Activated CD4-positive, alpha-beta memory T cell treated with anti-CD3 and anti-CD28 coated beads, Interleukin-2, amount 10 ng/mL, durations not matched to agents 7 days and 5 days (primary cell): Measurements from ENCODE around the gene MT4. TPM values are rescaled to one million over a fixed set of nuclear protein-coding genes. Genes with fewer than 3 reads are reported as not detected.

Experiments used
- CTCF ChIA-PET: fragments of 350-600 bp; sonication (Branson Sonifier 250); formaldehyde crosslinking; loops from one replicate; lab custom pipeline; 2021; ENCODE audit warnings: antibody characterized with exemption, inconsistent platforms; lab: Charles Lee
- POLR2A ChIA-PET: fragments of 350-600 bp; sonication (Branson Sonifier 250); formaldehyde crosslinking; loops from one replicate; lab custom pipeline; 2021; ENCODE audit warnings: antibody characterized with exemption; lab: Charles Lee
- DNase-seq: peaks from one replicate; pipeline ENCODE4 v3.0.0-alpha.2; 2020
- H3K27ac Mint-ChIP-seq: one replicate; pipeline ENCODE4 v1.8.0; 2021; ENCODE audit warnings: mild to moderate bottlenecking, mixed read lengths
- H3K27me3 Mint-ChIP-seq: one replicate; pipeline ENCODE4 v1.8.0; 2021; ENCODE audit warnings: mixed read lengths
- H3K36me3 Mint-ChIP-seq: one replicate; pipeline ENCODE4 v1.8.0; 2021; ENCODE audit warnings: low read depth, mixed read lengths
- H3K4me1 Mint-ChIP-seq: one replicate; pipeline ENCODE4 v1.8.0; 2021; ENCODE audit warnings: mixed read lengths
- H3K4me3 Mint-ChIP-seq: one replicate; pipeline ENCODE4 v1.8.0; 2021; ENCODE audit warnings: mild to moderate bottlenecking, mixed read lengths
- H3K9me3 Mint-ChIP-seq: one replicate; pipeline ENCODE4 v1.8.0; 2021; ENCODE audit warnings: mixed read lengths
- total RNA-seq, 2 experiments: library from RNA; stranded (reverse); gene quantifications; one replicate each; pipeline ENCODE4 v1.2.3, GENCODE V29; 2021

Gene MT4
- not detected for total RNA-seq

- H3K36me3 Mint-ChIP-seq: no peaks in the 10 kb centered on the region
- ChIA-PET POLR2A (no interaction called here), CTCF (interaction anchor here (0.8 to 1.5 kb wide), 2 partner anchors 11 to 17 kb away, joined by 3 to 4 read pairs; no protein-coding TSS in a partner anchor)
- H3K27ac Mint-ChIP-seq: no peak within 1 kb of the TSS
- DNase-seq: no peak
- no peak within 1 kb of the TSS for H3K4me3 Mint-ChIP-seq
- H3K4me1 Mint-ChIP-seq: peaks cover 7% of the 10 kb centered on the region
- peaks cover 14% of the 10 kb centered on the region for H3K27me3 Mint-ChIP-seq
- H3K9me3 Mint-ChIP-seq: no peaks in the 10 kb centered on the region
Observed at GRCh38 chr16:56564793-56565477, at the start of gene MT4. MT4 (plus strand) TSS chr16:56565073; CDS start chr16:56565129, 56 bp downstream.

- CTCF ChIA-PET: interaction anchor here (1.0 to 1.1 kb wide), 2 partner anchors 86 to 186 kb away, joined by 3 to 5 read pairs; no protein-coding TSS in a partner anchor
- no peak overlapping the region for H3K4me3 Mint-ChIP-seq
- H3K27me3 Mint-ChIP-seq: no peaks in the 10 kb centered on the region
- H3K9me3 Mint-ChIP-seq: no peaks in the 10 kb centered on the region
- H3K36me3 Mint-ChIP-seq: peaks cover 6% of the 10 kb centered on the region
- no peak for DNase-seq
- POLR2A ChIA-PET: no interaction called here
- peaks cover 12% of the 10 kb centered on the region for H3K4me1 Mint-ChIP-seq
- no peak overlapping the region for H3K27ac Mint-ChIP-seq
Observed at GRCh38 chr16:56515665-56516064, 49.2 kb upstream of the MT4 start.

GRCh38 chr16:56517206-56517605, 47.7 kb upstream of the MT4 start:
- no peaks in the 10 kb centered on the region for H3K27me3 Mint-ChIP-seq
- DNase-seq: no peak
- H3K36me3 Mint-ChIP-seq: no peaks in the 10 kb centered on the region
- peaks cover 14% of the 10 kb centered on the region for H3K4me1 Mint-ChIP-seq
- no peaks in the 10 kb centered on the region for H3K9me3 Mint-ChIP-seq
- CTCF ChIA-PET: interaction anchor here (0.7 to 2.6 kb wide), 6 partner anchors 13 to 1023 kb away, joined by 3 to 9 read pairs (median 3); no protein-coding TSS in a partner anchor
- POLR2A ChIA-PET: interaction anchor here (1.2 kb wide), 1 partner anchor 83 kb away, joined by 5 read pairs; no protein-coding TSS in a partner anchor
- no peak overlapping the region for H3K4me3 Mint-ChIP-seq
- no peak overlapping the region for H3K27ac Mint-ChIP-seq

- no peaks in the 10 kb centered on the region for H3K36me3 Mint-ChIP-seq
- CTCF ChIA-PET: interaction anchor here (0.8 to 2.6 kb wide), 2 partner anchors 82 to 184 kb away, joined by 4 to 9 read pairs; no protein-coding TSS in a partner anchor
- no peaks in the 10 kb centered on the region for H3K27me3 Mint-ChIP-seq
- peaks cover 14% of the 10 kb centered on the region for H3K4me1 Mint-ChIP-seq
- H3K9me3 Mint-ChIP-seq: no peaks in the 10 kb centered on the region
- no peak overlapping the region for H3K27ac Mint-ChIP-seq
- H3K4me3 Mint-ChIP-seq: peak overlapping the region; percentile 54
- POLR2A ChIA-PET: interaction anchor here (1.2 kb wide), 1 partner anchor 82 kb away, joined by 5 read pairs; no protein-coding TSS in a partner anchor
- no peak for DNase-seq
Observed at GRCh38 chr16:56518425-56518824, 46.4 kb upstream of the MT4 start.

GRCh38 chr16:56519459-56520250, 45.2 kb upstream of the MT4 start, which contains the start of gene BBS2:
BBS2 (minus strand) TSS chr16:56520024; CDS start chr16:56519862, 162 bp downstream.
- peak; percentile 88 for DNase-seq
- no peaks in the 10 kb centered on the region for H3K9me3 Mint-ChIP-seq
- H3K4me1 Mint-ChIP-seq: peaks cover 14% of the 10 kb centered on the region
- peak within 1 kb of the TSS; percentile 63 for H3K27ac Mint-ChIP-seq
- CTCF ChIA-PET: interaction anchor here (0.6 to 2.6 kb wide), 3 partner anchors 10 to 182 kb away, joined by 3 to 9 read pairs (median 4); no protein-coding TSS in a partner anchor
- no peaks in the 10 kb centered on the region for H3K27me3 Mint-ChIP-seq
- no peaks in the 10 kb centered on the region for H3K36me3 Mint-ChIP-seq
- POLR2A ChIA-PET: no interaction called here
- peak within 1 kb of the TSS; percentile 75 for H3K4me3 Mint-ChIP-seq

- H3K36me3 Mint-ChIP-seq: no peaks in the 10 kb centered on the region
- H3K27me3 Mint-ChIP-seq: no peaks in the 10 kb centered on the region
- ChIA-PET POLR2A (no interaction called here), CTCF (interaction anchor here (1.0 kb wide), 1 partner anchor 10 kb away, joined by 3 read pairs; no protein-coding TSS in a partner anchor)
- no peaks in the 10 kb centered on the region for H3K9me3 Mint-ChIP-seq
- H3K4me1 Mint-ChIP-seq: peaks cover 14% of the 10 kb centered on the region
- DNase-seq: no peak
- H3K4me3 Mint-ChIP-seq: peak overlapping the region; percentile 75
- peak overlapping the region; percentile 63 for H3K27ac Mint-ChIP-seq
Observed at GRCh38 chr16:56520251-56520577, 44.7 kb upstream of the MT4 start.

- H3K4me3 Mint-ChIP-seq: no peak overlapping the region
- H3K27ac Mint-ChIP-seq: no peak overlapping the region
- ChIA-PET CTCF (no interaction called here), POLR2A (no interaction called here)
- no peaks in the 10 kb centered on the region for H3K9me3 Mint-ChIP-seq
- no peak for DNase-seq
- no peaks in the 10 kb centered on the region for H3K36me3 Mint-ChIP-seq
- peaks cover 6% of the 10 kb centered on the region for H3K4me1 Mint-ChIP-seq
- peaks cover 15% of the 10 kb centered on the region for H3K27me3 Mint-ChIP-seq
Observed at GRCh38 chr16:56525236-56525635, 39.6 kb upstream of the MT4 start.

GRCh38 chr16:56530872-56531271, 34.0 kb upstream of the MT4 start:
- no peak for DNase-seq
- Mint-ChIP-seq H3K36me3 (no peaks in the 10 kb centered on the region), H3K27me3 (peaks cover 29% of the 10 kb centered on the region), H3K9me3 (no peaks in the 10 kb centered on the region), H3K27ac (no peak overlapping the region), H3K4me3 (no peak overlapping the region), H3K4me1 (no peaks in the 10 kb centered on the region)
- ChIA-PET CTCF (no interaction called here), POLR2A (no interaction called here)

GRCh38 chr16:56532714-56533113, 32.2 kb upstream of the MT4 start:
- ChIA-PET CTCF (interaction anchor here (0.9 kb wide), 1 partner anchor 169 kb away, joined by 3 read pairs; no protein-coding TSS in a partner anchor), POLR2A (no interaction called here)
- Mint-ChIP-seq H3K4me3 (no peak overlapping the region), H3K27me3 (peaks cover 33% of the 10 kb centered on the region), H3K36me3 (no peaks in the 10 kb centered on the region), H3K4me1 (no peaks in the 10 kb centered on the region), H3K27ac (no peak overlapping the region), H3K9me3 (no peaks in the 10 kb centered on the region)
- no peak for DNase-seq

GRCh38 chr16:56534847-56535383, 30.0 kb upstream of the MT4 start:
- Mint-ChIP-seq H3K4me1 (no peaks in the 10 kb centered on the region), H3K4me3 (no peak overlapping the region), H3K36me3 (no peaks in the 10 kb centered on the region), H3K27me3 (peaks cover 33% of the 10 kb centered on the region), H3K9me3 (no peaks in the 10 kb centered on the region), H3K27ac (no peak overlapping the region)
- ChIA-PET POLR2A (no interaction called here), CTCF (interaction anchor here (0.7 kb wide), 1 partner anchor 17 kb away, joined by 3 read pairs; no protein-coding TSS in a partner anchor)
- no peak for DNase-seq

- Mint-ChIP-seq H3K36me3 (no peaks in the 10 kb centered on the region), H3K4me3 (no peak overlapping the region), H3K4me1 (no peaks in the 10 kb centered on the region), H3K27me3 (peaks cover 35% of the 10 kb centered on the region), H3K27ac (no peak overlapping the region), H3K9me3 (peaks cover 2% of the 10 kb centered on the region)
- CTCF ChIA-PET: no interaction called here
- POLR2A ChIA-PET: no interaction called here
- no peak for DNase-seq
Observed at GRCh38 chr16:56538331-56538730, 26.5 kb upstream of the MT4 start.

GRCh38 chr16:56539656-56540055, 25.2 kb upstream of the MT4 start:
- POLR2A ChIA-PET: no interaction called here
- CTCF ChIA-PET: no interaction called here
- Mint-ChIP-seq H3K9me3 (peaks cover 2% of the 10 kb centered on the region), H3K4me3 (no peak overlapping the region), H3K4me1 (no peaks in the 10 kb centered on the region), H3K27me3 (peaks cover 33% of the 10 kb centered on the region), H3K36me3 (no peaks in the 10 kb centered on the region), H3K27ac (no peak overlapping the region)
- DNase-seq: no peak

GRCh38 chr16:56542039-56542438, 22.8 kb upstream of the MT4 start:
- Mint-ChIP-seq H3K9me3 (peaks cover 2% of the 10 kb centered on the region), H3K27me3 (peaks cover 23% of the 10 kb centered on the region), H3K27ac (no peak overlapping the region), H3K36me3 (no peaks in the 10 kb centered on the region), H3K4me3 (no peak overlapping the region), H3K4me1 (no peaks in the 10 kb centered on the region)
- CTCF ChIA-PET: no interaction called here
- DNase-seq: no peak
- POLR2A ChIA-PET: no interaction called here
